DMS53 (cell line): Measurements from ENCODE around the gene REEP2.
"Not testable (repeated sequence)": the region's sequence is repeated elsewhere in the genome, so short reads cannot be mapped to it uniquely, and the experiment has no call there.

ENCODE experiments used
- DNase-seq: peaks from one replicate; lab custom pipeline; 2025; lab: John Stamatoyannopoulos, UW

REEP2 gene

GRCh38 chr5:138438724-138439476 is at the start of gene REEP2:
Gene REEP2, plus strand, starts transcription at chr5:138439057. Its CDS starts 152 bp downstream, at chr5:138439209.
- DNase-seq = peak; percentile 82

- DNase-seq = no peak
These were observed 49.5 kb upstream of the REEP2 start for GRCh38 chr5:138389332-138389731.

- DNase-seq = not testable (repeated sequence)
These were observed 48.9 kb upstream of the REEP2 start for GRCh38 chr5:138389911-138390310.

DNA sequence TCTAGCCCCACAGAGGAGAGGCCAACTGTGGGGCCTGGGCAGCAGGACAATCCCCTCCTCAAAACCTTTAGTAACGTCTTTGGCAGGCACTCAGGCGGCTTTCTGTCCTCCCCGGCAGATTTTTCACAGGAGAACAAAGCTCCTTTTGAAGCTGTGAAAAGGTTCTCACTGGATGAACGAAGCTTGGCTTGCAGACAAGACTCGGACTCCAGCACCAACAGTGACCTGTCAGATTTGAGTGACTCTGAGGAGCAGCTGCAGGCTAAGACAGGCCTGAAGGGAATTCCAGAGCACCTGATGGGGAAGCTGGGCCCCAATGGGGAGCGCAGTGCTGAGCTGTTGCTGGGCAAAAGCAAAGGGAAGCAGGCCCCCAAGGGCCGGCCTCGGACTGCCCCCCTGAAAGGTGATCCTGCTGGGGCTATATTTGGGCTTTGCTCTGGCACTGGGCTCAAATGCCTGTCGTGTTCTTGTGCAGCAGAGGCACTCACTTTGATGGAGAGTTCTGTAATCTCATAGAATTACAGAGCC is 46.9 kb upstream of the REEP2 start:
- no peak for DNase-seq

GRCh38 chr5:138402640-138403039 is 36.2 kb upstream of the REEP2 start:
- DNase-seq = no peak

GRCh38 chr5:138408023-138408422 is 30.8 kb upstream of the REEP2 start:
- peak; percentile 59 for DNase-seq

GRCh38 chr5:138410996-138411640 is 27.7 kb upstream of the REEP2 start:
- DNase-seq = peak; percentile 55

DNA sequence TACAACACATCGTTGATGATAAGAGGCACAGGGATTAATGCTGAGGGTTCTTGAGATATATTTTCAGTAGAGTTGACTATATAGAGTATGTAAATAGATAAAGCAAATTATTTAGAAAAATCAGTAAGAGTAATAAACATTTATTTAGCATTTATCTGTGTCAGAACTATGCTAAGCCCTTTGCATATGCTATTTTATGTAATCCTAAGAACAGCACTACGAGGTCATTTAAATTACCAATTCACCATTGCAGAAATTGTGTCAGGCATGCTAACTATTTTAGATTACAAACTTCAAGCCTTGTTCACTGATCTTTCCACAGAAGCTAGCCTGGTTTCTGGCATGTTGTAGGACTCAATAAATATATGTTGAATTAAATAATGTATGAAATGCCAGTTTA is 20.4 kb upstream of the REEP2 start:
- no peak for DNase-seq

DNA sequence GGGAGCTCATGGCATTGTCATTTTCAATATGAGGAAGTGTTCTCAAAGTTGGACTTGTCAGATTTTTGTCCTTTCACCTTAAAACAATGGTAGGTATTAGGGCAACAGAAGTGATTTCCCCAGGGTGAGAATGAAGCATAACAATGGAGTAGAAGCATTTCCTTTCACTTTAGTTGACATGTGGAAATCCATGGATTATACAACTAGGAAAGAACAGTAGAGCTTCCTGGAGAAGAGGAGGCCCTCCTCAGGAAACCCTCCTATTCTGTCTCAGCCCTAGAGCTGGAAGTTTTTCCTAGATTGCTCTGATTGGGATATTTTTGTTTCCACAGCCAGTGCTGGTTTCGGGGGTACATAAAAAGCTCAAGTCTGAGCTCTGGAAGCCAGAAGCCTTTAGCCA is 13.8 kb upstream of the REEP2 start:
- no peak for DNase-seq

DNA sequence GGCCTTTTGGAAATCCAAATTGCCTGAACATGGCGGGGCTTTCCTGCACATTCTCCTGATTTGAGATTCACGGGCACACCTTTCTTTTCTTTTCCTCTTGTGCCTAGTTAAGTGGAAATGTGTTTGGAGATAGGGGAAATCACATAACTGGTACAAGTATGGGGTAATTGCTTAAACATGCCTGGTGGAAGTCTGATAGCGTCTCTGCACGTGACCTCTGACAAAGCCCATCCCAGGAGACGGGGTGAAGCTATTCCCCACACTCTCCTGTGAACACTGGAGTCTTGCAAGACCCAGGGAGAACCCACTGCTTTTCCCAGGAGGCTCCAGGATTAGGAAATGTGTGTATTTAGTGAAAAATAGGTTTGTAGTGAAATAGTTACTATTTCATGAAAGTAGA is 2.9 kb upstream of the REEP2 start:
- DNase-seq = no peak

- peak; percentile 63 for DNase-seq
These were observed 694 bp upstream of the REEP2 start for GRCh38 chr5:138438003-138438723.

DNA sequence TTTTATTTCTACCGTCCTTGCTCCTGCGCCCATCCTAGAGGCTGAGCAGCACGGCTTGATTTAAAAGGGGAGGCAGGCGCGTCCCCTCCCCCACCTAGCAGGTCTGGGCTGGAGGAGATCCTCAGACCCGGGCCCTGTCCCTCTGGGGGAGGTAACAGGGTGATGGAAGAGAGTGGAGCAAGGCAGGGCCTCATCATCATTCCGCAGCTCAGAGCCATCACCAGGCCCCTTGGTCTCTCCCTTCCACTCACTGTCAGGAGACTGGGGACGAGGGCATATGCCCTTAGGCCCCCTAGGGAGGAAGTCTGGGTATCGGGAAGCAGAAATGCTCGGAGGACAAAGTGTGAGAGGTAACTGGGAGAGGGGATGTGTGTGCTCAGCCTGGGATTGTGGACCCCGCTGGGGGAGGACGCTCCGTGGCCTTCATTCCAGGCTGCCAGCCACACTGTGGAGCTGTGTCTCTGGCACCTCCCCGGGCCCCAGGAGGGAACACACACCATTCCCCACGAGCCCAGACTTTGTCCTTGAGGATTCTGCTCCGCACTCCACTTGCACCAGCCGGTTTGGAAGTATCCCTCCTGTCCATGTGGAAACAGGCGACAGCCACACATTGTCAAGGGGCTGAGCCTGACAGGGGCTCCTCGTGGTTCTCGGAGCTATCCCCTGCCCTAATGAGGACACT is 761 bp downstream of the REEP2 start:
- peak; percentile 38 for DNase-seq

DNA sequence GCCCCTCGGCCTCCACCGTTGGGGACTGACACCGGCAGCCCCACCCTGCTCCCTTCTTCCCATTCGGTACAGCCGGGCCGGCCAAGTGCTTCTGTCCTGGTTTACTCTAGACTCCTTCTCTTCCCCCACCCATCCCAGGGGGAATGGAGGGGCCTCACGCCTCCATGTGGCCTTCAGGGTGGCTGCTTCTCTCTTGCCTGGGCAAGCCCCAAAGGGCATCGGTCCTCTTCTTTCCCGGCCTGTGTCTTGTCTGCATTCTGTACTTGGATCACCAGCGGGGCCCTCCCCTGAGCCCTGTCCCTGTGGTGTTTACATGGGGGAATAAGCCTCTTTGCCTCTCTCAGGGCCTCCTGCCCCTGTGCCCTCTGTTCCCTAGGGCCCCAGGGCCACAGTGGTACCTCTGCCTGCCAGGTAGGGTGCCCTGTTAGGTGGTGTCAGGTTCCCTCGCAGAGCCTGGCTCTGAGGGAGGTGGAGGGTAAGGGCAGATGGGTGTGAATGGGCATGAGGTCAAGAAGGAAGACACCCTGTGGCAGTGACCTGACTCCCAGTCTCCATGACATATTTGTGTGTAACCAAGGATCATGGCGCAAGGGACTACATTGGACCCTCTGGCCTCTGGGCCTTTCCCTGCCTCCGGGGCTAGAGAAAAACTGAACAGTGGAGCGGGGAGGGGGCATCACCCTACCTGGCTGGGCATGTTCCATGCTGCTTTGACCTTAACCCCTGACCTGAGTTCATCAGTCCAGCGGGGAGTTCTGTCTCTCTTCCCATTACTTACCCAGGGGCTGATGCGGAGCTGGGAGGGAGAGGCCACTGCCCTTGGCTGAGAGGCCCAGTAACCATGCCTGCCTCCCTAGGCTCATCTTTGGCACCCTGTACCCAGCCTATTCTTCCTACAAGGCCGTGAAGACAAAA is 1.6 kb downstream of the REEP2 start:
- no peak for DNase-seq

- no peak for DNase-seq
These were observed 2.4 kb downstream of the REEP2 start for GRCh38 chr5:138441221-138441620.

- no peak for DNase-seq
These were observed 5.4 kb downstream of the REEP2 start for GRCh38 chr5:138444078-138444773.

- DNase-seq = no peak
These were observed 6.1 kb downstream of the REEP2 start for GRCh38 chr5:138444774-138445546.

- no peak for DNase-seq
These were observed 6.9 kb downstream of the REEP2 start for GRCh38 chr5:138445547-138446271.

GRCh38 chr5:138448070-138448469 is 9.2 kb downstream of the REEP2 start:
- DNase-seq = no peak
